Measurements from ENCODE around the gene SYT3. TPM values are rescaled to one million over a fixed set of nuclear protein-coding genes. Genes with fewer than 3 reads are reported as not detected.
A peak's percentile ranks its signal among the peaks of the same experiment; 100 is the strongest.

The SYT3 gene
- total and polyA plus RNA-seq, 2 donors (not counting 3 experiments of a cell fraction or from before 2014, with no cell fraction given), result 0.11 to 0.53 TPM

DNA sequence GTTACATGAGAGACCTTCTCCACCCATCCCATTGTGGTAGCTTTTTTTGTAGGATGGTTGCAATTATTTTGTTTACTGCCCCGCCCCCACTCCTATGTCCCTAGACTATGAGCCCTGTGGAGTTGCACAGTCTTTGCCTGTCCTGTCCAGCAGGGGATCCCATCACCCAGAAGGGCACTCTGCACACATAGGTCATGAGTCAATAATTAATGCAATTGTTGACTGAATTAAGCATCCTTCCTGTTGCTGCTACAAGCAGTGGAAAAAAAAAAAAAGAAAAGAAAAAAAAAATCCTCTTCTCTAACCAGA is 23.8 kb upstream of the SYT3 start:
- FAIRE-seq, result no peak
- POLR2A ChIA-PET, result no interaction called here
- CTCF ChIA-PET, result no interaction called here

More for the DNA sequence above, 23.8 kb upstream of the SYT3 start:
- Histone ChIP-seq H3K79me2 (ENCODE audit: control insufficient read depth, insufficient read depth, low read length) (no peaks in the 10 kb centered on the region), H3K36me3 (ENCODE audit: control insufficient read depth in 2 of 2, extremely low read depth in 1 of 2, insufficient read depth in 2 of 2, low read length in 2 of 2) (no peaks in the 10 kb centered on the region), H4K20me1 (replicated peaks; ENCODE audit: control insufficient read depth, extremely low read depth, insufficient read depth, low read length) (no peaks in the 10 kb centered on the region), H3K4me1 (ENCODE audit: control insufficient read depth, extremely low read depth, insufficient read depth, low read length) (peaks cover 7% of the 10 kb centered on the region), H3K9me1 (replicated peaks; ENCODE audit: control insufficient read depth, extremely low read depth, insufficient read depth, low read length) (no peaks in the 10 kb centered on the region), H3K4me3 (replicated peaks in 1 of 3; ENCODE audit: insufficient read depth in 1 of 3, low read depth in 1 of 3, low read length in 3 of 3) (no peak overlapping the region), H3K27me3 (ENCODE audit: control insufficient read depth in 2 of 2, insufficient read depth in 2 of 2, low read length in 2 of 2) (peaks cover 9 to 27% of the 10 kb centered on the region in 2 experiments), H3K9me3 (replicated peaks; ENCODE audit: control insufficient read depth, insufficient read depth, low read length) (no peaks in the 10 kb centered on the region), H3K9ac (replicated peaks; ENCODE audit: extremely low read depth, insufficient read depth, low read length) (no peak overlapping the region), H3K4me2 (ENCODE audit: insufficient read depth, low read length) (no peak overlapping the region), H2AFZ (ENCODE audit: low read depth, low read length) (no peak overlapping the region), H3K27ac (ENCODE audit: insufficient read depth, low read depth, low read length) (no peak overlapping the region)
- DNase-seq (ENCODE audit: low read depth, low spot score), result no peak
- intact Hi-C loops (cut with micrococcal nuclease) (no loop called here), dilution Hi-C loops (cut with MboI; ENCODE audit: extremely low pct_ligation_motif_present, low sequenced_read_pairs) (no loop called here)
- TF ChIP-seq FOS (IDR thresholded peaks at IDR 0.05; ENCODE audit: borderline replicate concordance, insufficient read depth, low read length) (no peak), EZH2 (IDR thresholded peaks at IDR 0.05; ENCODE audit: borderline replicate concordance, low read depth, low read length, severe bottlenecking) (no peak), GATA2 (IDR thresholded peaks at IDR 0.05; ENCODE audit: insufficient read depth, insufficient read length, low read depth, low read length) (no peak), JUN (IDR thresholded peaks at IDR 0.05; ENCODE audit: borderline replicate concordance, insufficient read depth, insufficient read length, low read depth) (no peak), POLR2A (IDR thresholded peaks at IDR 0.05; ENCODE audit: low read depth, low read length) (no peak)
- TF ChIP-seq, protein P1, sequence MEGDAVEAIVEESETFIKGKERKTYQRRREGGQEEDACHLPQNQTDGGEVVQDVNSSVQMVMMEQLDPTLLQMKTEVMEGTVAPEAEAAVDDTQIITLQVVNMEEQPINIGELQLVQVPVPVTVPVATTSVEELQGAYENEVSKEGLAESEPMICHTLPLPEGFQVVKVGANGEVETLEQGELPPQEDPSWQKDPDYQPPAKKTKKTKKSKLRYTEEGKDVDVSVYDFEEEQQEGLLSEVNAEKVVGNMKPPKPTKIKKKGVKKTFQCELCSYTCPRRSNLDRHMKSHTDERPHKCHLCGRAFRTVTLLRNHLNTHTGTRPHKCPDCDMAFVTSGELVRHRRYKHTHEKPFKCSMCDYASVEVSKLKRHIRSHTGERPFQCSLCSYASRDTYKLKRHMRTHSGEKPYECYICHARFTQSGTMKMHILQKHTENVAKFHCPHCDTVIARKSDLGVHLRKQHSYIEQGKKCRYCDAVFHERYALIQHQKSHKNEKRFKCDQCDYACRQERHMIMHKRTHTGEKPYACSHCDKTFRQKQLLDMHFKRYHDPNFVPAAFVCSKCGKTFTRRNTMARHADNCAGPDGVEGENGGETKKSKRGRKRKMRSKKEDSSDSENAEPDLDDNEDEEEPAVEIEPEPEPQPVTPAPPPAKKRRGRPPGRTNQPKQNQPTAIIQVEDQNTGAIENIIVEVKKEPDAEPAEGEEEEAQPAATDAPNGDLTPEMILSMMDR (IDR thresholded peaks at IDR 0.05; ENCODE audit: extremely low read depth in 1 of 2, insufficient read depth in 1 of 2, low read depth in 1 of 2, low read length in 2 of 2), result peak in 1 of 2 donors; percentile 20
- BruUV-seq (replicated peaks), result no TSS peak
